ENCODE measurements around the gene CD200R1L.

The CD200R1L gene, protein sequence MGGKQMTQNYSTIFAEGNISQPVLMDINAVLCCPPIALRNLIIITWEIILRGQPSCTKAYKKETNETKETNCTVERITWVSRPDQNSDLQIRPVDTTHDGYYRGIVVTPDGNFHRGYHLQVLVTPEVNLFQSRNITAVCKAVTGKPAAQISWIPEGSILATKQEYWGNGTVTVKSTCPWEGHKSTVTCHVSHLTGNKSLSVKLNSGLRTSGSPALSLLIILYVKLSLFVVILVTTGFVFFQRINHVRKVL

GRCh38 chr3:112846764-112847163, at the start of gene CD200R1L:
TSS of gene CD200R1L (minus strand) at chr3:112846864. CDS start at chr3:112829367, 17,497 bp downstream.
- no peak within 1 kb of the TSS for H3K4me3 ChIP-seq (ENCODE audit: low read depth, low read length)
- TF ChIP-seq CTCF (IDR thresholded peaks at IDR 0.05; ENCODE audit: control insufficient read depth, extremely low read depth, insufficient read depth) = no peak
- DNase-seq (ENCODE audit: low read depth) = no peak

GRCh38 chr3:112894258-112894657, 47.6 kb upstream of the CD200R1L start:
- DNase-seq (ENCODE audit: low read depth) = no peak
- TF ChIP-seq CTCF (IDR thresholded peaks at IDR 0.05; ENCODE audit: control insufficient read depth, extremely low read depth, insufficient read depth) = no peak
- H3K4me3 ChIP-seq (ENCODE audit: low read depth, low read length) = no peak overlapping the region

GRCh38 chr3:112889357-112889756, 42.7 kb upstream of the CD200R1L start:
- H3K4me3 ChIP-seq (ENCODE audit: low read depth, low read length) = no peak overlapping the region
- no peak for DNase-seq (ENCODE audit: low read depth)

DNA sequence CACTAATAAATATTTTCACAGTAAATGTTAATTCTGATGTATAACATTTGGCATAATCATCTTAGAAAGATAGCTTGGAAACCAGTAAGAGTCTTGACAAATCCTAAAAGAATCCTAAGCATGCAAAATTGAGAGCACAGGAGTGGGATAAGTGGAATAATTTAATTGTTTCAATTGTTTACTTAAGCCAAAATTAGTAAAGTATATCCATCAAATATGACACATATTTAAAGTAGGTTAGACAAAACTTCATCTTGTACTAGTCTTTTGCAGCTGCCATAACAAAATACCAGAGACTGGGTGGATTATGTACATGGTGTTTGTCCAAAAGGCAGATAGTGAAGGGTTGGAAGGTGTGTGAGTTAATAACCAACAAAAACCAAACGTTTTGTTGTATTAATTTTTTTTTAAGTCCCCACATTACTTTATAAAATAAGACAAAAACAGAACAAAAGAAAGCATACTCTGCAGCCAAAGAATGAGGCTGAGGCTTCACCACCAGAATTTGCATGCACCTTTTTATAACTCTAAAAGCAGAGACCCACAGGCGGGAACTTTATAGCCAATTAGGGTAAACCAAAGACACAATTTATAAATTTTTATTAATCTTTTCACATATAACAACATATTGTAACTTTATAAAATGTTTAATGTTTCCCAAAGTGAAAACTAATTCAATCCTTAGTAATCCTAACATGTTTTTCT, 41.9 kb upstream of the CD200R1L start:
- no peak overlapping the region for H3K4me3 ChIP-seq (ENCODE audit: low read depth, low read length)
- DNase-seq (ENCODE audit: low read depth) = no peak
- no peak for TF ChIP-seq CTCF (IDR thresholded peaks at IDR 0.05; ENCODE audit: control insufficient read depth, extremely low read depth, insufficient read depth)

More at GRCh38 chr3:112889357-112889756, 42.7 kb upstream of the CD200R1L start:
- TF ChIP-seq CTCF (IDR thresholded peaks at IDR 0.05; ENCODE audit: control insufficient read depth, extremely low read depth, insufficient read depth) = no peak

DNA sequence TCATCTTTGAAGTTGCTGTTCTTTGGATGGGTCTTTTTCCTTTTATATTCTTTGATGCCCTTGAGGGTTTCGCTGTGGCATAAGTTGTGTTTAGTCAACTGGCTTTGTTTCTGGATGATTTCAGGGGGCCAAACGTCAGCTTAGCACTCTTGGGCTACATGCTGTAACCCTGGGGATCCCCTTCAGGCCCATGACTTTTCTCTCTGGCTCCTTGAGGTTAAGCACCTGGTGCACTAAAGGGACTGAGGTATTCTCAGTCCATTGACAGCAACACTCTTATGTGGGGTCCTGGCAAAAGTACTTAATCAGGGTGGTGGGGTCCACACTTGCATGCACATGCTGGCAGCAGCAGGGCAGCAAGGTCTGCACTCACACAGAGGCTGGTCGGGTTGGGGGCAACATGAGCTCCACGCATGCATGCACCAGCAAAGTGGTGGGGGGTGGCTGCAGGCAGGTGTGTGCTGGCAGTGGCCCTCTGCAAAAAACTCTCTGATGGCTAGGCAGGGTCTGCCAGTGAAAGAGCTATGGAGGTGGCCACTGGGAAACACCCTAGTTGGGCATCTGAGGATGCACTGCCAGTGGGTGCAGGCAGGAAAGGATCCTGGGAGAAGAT, 38.1 kb upstream of the CD200R1L start:
- no peak for TF ChIP-seq CTCF (IDR thresholded peaks at IDR 0.05; ENCODE audit: control insufficient read depth, extremely low read depth, insufficient read depth)
- no peak for DNase-seq (ENCODE audit: low read depth)
- H3K4me3 ChIP-seq (ENCODE audit: low read depth, low read length) = no peak overlapping the region

GRCh38 chr3:112881891-112882290, 35.2 kb upstream of the CD200R1L start:
- no peak overlapping the region for H3K4me3 ChIP-seq (ENCODE audit: low read depth, low read length)
- no peak for TF ChIP-seq CTCF (IDR thresholded peaks at IDR 0.05; ENCODE audit: control insufficient read depth, extremely low read depth, insufficient read depth)
- DNase-seq (ENCODE audit: low read depth) = no peak

Measured in LNCaP clone FGC (cell line).